NCI-H2171 (cell line): ENCODE results near the gene UNC5C.

Source experiments
- DNase-seq: peaks from one replicate; lab custom pipeline; 2025; lab: John Stamatoyannopoulos, UW

Gene UNC5C

DNA sequence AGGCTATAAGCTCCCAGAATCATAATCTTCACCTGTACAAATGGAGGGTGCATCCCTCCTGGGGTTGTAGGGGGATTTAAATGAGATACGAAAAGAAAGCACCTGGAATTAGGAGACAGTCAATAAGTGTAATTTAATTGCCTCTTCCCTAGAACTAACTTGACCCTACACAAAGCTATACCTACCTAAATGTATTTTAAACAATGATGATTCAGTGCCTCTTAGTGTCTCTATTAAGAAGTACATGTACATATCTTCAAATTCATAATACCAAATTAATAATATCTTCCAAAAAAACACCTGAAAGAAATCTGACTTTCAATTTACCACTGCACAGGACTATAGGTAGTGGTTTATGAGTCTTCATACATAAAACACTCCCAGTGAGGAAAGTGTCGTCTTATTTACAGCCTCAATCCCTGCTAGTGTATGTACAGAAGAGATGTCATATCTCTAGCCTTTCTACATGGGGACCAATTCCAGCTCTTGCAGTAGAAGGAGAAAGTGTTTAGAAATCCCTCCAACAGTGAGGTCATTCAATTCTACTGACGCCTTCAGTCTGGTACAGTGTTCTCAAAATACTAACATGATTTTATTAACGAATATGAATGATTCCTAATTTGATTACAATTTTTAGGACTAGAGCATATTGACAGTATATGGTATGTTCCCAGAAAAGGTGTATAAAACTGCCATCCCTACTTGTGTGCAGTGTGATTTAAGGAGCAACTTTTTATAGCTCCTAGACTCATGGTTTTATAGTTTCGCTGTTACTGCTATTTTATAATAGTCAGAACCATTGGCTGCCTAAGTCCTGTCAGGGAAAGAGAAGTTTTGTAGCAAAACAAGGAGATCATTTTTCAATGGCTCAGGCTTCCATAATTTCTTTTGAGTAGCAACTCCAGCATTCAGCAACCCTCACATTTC lies 282.7 kb downstream of the UNC5C start:
- DNase-seq: no peak

DNA sequence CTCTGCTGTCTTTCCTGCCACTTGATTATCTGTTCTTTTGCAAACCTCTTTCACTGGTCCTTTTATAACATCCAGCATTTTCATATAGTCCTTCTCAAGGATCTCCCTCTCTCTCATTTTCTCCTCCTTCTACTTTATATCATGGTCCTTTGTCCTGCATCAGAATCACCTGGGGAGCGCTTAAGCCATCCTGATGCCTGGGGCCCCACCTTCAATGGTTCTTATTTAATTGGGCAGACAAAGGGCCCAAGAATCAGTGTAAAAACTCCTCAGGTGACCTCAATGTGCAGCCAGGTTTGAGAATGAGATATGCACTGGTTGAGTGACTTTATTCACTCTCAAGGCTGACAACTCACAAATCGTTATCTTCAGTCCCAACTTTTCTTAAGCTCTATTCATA lies 283.9 kb downstream of the UNC5C start:
- DNase-seq: no peak

DNA sequence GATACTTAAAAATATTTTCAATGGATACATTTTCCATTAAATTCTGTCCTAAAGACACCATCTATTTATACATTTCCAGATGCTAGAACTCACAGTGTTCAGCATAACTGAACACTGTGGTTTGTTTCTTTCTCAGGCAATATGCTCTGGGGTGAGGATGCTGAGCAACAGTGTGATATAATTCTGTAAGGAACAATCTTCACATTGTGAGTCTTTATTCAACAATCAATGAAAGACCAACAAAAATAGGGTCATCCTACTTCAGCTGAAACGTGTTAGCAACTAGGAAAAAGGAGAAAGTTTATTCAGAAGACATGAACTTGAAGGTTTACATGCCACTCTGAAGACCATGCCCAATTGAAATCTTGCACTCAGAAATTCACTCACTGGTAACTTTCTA lies 284.8 kb downstream of the UNC5C start:
- DNase-seq: no peak

DNA sequence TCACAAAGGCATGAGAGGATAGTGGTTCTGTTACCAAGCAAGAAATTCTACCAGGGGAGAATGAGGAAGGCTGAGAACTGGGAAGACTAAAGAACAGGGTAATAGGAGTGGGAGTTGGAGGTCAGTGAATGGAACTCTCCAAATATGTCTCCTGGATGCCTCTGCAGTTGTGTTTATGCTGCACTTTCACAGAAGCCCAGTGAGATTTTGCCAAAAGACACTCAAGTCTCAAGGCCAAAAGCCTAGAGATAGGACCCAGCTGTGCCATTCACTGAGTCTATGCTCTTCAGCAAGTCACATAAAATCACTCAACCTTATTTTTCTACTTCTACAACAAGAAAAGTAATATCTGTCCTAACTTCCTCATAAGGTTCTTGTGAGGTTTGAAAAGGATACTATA lies 285.4 kb downstream of the UNC5C start:
- DNase-seq: no peak

DNA sequence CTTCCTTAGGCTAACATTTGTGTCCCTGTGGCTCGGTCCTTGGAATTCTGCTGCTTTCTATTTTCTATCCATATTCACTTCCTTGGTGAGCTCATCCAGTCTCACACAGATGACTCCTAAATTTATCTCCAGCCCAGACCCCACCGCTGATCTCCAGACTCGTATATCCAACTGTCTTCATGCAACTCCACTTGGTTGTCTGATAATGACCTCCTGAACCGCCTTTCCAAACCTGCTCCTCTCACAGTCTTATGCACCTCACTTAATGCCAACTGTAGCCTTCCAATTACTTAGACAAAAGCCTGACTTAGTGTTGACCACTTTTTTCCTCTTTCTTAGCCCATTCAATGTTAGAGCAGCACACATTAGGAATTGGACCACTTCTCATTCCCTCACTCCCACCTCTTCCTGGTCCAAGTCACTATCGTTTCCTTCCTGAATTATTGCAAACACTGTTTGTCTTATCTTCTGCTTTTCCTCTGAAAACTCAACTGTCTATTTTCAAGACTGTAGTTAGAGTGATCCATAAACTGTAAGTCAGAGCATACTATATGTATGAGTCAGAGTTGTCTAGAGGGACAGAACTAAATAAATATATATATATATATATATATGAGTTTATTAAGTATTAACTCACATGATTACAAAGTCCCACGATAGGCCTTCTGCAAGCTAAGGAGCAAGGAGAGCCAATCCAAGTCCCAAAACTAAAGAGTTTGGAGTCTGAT lies 292.5 kb downstream of the UNC5C start:
- no peak for DNase-seq

DNA sequence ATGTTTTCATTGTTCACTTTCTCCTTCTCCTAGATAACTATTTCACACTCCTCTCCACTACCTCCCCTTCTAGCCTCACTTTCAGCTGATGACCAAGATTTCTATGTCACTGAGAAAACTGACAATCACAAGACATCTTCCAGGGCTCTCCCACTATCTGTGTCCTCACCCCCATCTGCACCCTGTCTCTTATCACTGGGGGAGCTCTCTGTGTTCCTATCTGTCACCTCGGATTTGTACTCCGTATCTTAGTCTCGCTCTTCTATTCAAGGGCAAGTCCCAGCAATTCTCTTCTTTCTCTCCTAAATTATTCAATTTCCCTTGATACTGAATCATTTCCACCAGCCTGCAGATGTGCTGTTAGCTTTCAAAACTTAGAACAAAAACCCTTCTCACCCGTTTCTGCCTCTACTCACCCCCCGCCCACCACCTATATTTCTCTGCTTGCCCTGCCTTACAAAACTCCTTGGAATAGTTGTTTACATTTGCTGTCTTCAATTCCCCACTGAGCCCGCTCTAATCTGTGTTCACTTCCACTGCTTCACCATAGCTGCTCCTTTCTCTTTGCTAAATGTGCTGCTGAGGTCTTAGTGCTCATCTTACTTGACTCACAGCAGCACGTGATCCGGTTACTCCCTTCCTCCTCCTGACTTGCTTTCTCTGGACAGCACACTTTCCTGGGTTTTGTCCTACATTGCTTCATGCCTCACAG lies 293.2 kb downstream of the UNC5C start:
- no peak for DNase-seq

DNA sequence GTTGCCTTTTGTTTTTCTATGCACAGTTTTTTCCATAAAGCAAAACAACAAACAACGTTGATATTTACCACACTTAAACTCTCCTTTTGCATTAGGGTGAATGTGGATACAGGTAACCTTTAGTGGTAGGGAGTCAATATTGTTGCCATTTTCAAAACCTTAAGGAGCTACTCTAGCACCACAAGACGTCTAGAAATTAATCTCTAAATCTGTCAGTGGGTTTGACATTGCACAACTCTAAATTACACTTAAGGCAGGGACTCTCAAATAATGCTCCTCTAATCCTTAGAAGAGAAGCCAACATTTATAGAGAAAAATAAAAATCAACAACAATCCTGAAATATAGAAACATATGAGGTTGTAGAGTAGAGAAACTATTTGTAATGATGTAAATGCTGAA lies 297.2 kb downstream of the UNC5C start:
- DNase-seq: no peak

DNA sequence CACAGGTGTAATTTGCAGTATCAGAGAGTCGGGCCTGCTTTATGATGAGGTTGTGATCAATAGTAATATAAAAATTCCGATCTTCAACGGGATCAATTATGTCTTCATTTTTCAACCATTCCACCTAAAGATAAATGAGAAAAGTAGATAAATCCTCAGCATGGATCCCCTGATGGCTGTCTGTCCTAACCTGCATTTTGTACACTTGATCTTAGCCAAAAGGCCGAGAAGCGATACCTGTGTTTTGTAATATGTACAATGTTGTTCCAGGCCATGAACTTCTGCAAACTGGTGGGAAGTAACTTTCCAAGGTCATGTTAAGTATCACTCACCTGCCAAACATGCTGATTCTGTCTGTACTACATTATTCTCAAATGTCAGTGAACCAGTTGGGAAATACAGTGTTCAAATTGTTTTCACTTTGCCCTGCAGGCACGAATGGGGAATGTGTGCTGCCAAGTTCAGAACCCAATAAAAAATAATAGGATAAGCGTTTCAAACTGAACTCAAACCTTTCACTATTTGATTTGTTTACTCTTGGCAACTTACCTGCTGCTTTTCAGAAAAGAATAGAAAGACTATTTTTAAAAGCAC lies 298.1 kb downstream of the UNC5C start:
- DNase-seq: no peak

DNA sequence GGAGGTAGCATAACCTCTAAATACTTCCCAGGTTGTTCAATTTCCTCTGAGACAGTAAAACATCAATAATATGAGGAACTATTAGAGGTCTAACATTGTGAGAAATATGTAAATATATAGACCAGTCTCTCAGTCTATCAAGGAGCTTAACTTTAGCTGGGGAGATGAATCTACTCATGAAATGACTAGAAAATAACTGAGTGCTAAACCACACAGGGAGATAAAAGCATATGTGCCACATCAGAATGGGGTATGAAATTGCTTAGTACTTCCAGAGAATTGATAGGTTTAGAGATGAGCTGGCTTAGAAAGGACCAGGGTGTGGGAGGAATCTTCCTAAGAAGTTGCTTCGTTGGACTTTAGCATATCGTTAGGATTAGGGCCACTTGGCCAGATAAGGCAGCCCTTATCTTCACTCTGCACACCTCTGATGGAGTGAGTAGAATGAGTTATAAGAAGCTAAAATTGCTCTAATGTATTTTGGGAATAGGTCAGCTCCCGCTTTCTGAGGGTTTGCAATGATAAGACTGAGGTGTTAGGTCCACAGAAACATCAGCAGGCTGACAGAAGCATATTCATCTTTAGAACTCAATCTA lies 299.2 kb downstream of the UNC5C start:
- no peak for DNase-seq

DNA sequence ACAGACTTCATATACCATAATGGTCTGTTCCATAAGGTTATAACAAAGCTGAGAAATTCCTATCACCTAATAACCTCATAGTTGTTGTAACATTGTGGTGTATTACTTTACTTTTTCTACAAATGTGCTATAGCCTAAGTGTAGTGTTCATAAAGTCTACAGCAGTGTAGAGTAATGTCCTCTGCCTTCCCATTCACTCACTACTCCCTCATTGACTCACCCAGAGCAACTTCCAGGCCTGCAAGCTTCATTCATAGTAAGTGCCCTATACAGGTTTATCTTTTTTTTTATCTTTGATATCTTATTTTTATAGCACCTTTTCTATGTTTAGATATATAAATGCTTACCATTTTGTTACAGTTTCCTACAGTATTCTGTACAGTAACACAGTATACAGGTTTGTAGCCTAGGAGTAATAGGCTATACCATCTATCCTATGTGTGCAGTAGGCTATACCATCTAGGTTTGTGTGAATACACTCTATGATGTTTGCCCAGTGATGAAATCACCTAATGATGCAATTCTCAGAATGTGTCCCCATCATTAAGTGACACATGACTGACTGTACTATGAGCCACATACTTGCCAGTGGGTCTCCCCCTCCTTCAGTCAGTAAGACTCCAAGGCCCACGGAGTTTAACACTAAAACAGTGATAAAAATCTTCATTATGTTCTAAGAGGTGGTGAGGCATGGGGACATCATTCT lies 299.9 kb downstream of the UNC5C start:
- DNase-seq: no peak

DNA sequence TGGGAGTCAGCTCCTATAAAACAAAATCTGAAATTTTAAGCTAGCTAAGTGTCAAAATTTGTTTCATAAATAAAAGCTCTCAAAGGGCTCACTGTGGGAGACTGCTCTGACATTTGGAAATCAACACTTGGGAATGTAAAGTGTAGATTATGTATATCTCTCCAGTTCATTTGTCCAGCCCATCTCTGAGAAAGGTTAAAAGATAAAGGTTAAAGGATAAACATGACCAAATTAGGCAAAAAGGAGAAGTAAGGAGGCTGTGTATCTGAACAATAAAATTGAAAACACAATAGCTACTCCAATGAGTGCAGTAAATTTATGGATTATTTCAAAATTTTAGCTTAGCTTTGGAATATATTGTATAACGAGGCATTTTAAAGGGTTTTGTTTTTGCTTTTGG lies 304.9 kb downstream of the UNC5C start:
- DNase-seq: no peak

DNA sequence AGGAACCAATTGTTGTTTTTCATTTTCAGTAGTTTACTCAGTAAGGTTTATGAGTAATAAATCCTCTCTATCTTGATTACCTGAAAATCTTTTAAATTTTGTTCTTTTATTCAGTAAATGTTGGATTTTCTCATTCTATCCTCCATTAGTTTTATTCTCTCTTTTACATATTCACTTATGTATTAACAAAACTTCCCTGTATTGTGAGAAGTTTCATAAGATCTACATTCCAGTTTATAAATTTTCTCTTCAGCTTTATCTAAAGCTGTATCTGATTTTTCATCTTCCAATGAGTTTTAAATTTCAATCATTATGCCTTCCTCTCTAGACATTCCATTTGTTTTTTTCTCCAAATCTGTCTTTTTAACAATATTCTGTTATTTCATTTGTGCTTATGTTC lies 310.2 kb downstream of the UNC5C start:
- DNase-seq: no peak

DNA sequence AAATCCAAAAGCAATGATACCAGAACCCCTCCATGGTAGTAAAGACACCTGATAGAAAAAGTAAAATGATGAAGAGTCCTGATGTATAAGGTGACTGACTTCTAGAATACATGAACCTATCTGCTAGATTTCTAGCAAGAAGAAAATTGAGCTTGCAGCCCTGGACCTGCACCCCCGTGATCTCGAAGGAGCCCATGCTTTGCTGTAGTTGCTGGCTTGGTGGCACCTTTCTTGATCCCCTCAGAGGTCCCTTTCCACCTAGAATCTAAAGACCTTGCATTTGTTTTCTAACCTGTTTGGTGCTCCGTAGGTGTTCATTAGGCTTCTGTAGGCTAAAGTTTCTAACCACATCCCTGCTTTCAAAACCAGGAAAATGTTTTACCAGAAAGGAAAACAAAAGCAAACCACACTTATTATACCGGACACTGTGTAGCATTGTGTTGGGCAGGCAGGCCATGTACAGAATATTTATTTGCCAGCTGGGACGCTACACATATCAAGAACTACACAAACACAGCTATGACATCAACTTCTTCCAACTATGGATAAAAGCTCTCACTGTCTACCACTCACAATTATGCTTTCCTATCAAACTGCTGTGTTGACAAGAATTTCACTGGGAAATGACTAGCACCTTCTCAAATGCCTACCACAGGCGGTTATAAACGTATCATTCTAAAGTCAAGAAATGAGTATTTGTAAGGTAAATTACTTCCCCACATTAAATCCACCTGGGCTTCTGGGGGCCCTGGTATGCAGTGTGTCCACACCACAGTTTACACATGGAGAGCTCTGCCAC lies 316.2 kb downstream of the UNC5C start:
- DNase-seq: no peak

DNA sequence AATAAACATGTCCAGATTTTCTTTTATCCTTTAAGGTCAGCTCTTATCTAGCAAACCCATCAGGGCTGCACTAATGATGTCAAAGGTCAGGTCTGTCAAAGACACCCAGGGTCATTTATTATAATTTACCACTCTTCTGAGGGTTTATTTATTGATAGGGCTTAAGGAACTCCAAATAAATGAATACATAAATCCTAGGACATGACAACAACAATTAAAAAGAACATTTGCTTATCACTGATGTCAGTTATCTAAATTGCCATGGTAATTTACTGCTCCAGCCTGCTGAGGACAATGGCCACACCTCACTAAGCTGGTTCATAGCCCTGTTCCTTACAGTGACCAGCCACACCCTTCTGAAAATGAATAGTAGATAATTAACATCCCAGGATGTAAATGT lies 317.1 kb downstream of the UNC5C start:
- DNase-seq: no peak

DNA sequence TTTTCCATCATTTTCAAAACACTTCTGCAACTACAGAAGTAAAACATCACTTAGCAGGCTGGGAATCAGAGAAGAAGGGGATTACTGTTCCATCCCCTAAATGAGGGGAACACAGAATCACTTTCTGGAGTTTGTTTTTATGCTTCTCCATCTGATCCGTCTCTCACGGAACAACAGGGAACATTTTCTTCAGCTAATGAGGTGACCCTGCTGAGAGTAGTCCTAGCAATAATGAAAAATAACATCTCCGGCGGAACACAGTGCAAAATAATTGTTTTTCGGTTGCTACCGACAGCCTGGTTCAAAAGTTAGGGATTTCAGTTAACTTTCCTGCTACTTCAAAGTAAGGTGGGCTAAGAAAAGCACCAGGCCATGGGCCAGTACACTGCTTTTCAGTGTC lies 322.9 kb downstream of the UNC5C start:
- no peak for DNase-seq

DNA sequence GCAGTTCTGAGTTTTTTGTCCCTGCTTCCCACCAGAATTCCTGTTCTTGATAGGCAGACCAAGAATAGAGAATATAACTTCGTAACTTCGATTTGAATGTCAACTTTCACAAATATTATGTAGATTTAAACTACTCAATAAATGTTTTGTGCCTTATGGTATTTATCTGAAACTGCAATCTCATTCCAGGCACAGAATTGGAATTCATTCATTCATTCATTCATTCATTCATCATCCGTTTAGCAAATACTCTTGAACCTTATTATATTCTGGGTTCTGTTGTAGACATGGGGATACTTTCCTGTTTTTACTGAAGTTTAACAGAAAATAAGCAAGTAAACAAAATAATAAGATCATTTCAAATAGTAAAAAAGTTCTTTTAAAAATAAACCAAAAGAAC lies 324.4 kb downstream of the UNC5C start:
- no peak for DNase-seq

DNA sequence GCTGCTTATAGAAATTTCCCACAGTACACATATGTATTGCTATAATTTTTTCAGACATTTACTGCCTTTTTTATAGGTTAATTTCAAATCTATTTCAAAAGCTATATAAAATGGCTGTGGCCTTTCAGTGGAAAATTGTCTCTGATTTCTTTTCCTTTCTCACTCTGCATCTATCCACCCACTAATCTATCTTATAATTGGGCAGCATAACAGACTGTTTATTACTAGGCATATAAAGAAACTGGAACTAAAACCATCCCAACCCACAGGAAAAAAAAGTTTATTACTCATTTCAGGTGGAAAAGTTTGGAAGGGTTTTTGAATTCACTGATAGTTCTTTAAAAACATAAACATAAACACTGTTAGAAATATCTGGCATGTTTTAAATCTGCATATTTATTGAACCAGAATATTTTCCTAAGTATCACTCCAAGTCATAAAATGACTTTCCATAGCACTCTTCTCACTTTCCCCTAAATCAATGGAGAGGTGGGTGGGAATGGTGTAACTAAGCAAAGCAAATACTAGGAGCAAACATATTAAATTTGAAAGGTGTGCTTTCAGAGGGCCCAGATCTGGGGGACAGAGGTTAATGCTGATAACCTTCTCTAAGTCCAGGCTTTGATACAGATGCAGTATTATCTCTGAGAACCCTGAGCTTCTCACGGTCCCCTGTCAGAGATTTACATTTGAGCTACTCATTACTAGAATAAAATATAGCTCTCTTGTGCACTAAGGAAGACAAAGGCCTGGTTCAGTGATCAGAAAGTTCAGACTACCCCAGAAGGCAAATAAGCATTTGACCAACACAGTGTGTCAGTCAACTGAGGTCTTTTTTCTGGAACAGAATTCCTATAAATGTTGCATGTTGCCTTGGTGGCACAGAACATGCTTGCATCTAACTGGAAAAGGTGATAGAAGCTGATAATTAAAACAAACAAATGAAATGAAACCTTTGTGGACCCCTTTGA lies 328.3 kb downstream of the UNC5C start:
- DNase-seq: no peak

DNA sequence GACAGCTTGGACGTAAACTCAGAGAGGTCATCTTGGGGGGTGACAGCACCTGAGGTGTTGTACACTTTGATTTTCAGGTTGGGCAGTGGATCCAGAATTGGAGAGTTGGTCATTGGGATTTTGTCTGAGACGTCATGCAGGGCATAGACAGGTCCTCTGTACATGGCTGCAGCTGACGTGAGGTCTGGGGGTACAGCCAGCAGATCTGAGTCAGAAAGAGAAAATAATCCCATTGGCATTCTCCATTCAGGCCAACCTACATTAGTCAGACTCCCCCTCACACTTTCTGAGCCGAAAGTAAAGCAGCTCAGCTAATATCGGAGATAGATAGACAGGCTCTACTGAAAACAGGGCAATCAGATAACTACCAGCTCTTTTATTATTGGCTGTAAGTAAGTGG lies 329.7 kb downstream of the UNC5C start:
- DNase-seq: no peak

DNA sequence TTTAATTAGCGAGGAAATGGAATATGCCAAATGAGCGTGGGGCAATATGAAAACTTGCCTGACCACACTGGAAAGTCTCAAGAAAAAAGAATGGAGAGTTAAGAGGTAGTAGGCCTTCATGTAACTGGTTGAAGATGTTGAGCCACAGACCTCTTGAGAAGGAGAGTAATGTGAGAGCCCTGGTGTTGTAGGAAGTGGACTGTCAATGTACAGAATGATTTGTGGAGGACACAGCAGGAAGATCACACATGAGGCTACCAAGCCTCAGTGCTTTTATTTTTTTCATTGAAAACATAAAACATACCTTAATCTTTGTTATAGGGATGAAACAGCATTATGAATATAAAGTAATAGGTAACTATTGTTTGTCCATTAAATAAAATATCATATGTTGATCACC lies 331.6 kb downstream of the UNC5C start:
- DNase-seq: no peak
